Neural progenitor cell (in vitro differentiated cells): ENCODE results near the gene OPTC. TPM values are rescaled to one million over a fixed set of nuclear protein-coding genes. Genes with fewer than 3 reads are reported as not detected.

ENCODE experiments used
- DNase-seq: peaks from one replicate; pipeline ENCODE4 v3.0.0-alpha.2; 2016; ENCODE audit warnings: low spot score
- H2AFZ ChIP-seq: fragments of 200-600 bp; sonication (generic); replicated peaks from 2 replicates; pipeline ENCODE4 v1.6.1; 2016; ENCODE audit warnings: antibody characterized with exemption
- H3F3A ChIP-seq: fragments of 200-600 bp; sonication (generic); 2 replicates; pipeline ENCODE4 v1.6.1; 2016; ENCODE audit warnings: antibody characterized with exemption, low read depth
- H3K27ac ChIP-seq: fragments of 200-600 bp; sonication (generic); 2 replicates; pipeline ENCODE4 v1.5.1; 2016; ENCODE audit warnings: mild to moderate bottlenecking
- H3K27me3 ChIP-seq: fragments of 200-600 bp; sonication (generic); 2 replicates; pipeline ENCODE4 v1.6.1; 2016; ENCODE audit warnings: mild to moderate bottlenecking, moderate library complexity
- H3K36me3 ChIP-seq: fragments of 200-600 bp; sonication (generic); 2 replicates; pipeline ENCODE4 v1.5.1; 2016
- H3K4me1 ChIP-seq: fragments of 200-600 bp; sonication (generic); 2 replicates; pipeline ENCODE4 v1.6.1; 2016; ENCODE audit warnings: mixed run types
- H3K4me2 ChIP-seq: fragments of 200-600 bp; sonication (generic); 2 replicates; pipeline ENCODE4 v1.6.1; 2016
- H3K4me3 ChIP-seq: fragments of 200-600 bp; sonication (generic); 2 replicates; pipeline ENCODE4 v1.5.1; 2016
- H3K79me2 ChIP-seq: fragments of 200-600 bp; sonication (generic); 2 replicates; pipeline ENCODE4 v1.6.1; 2016; ENCODE audit warnings: low read depth
- H3K9ac ChIP-seq: fragments of 200-600 bp; sonication (generic); 2 replicates; pipeline ENCODE4 v1.6.1; 2016
- H3K9me3 ChIP-seq: fragments of 200-600 bp; sonication (generic); 2 replicates; pipeline ENCODE4 v1.5.1; 2016; ENCODE audit warnings: low read depth
- H4K20me1 ChIP-seq: fragments of 200-600 bp; sonication (generic); 2 replicates; pipeline ENCODE4 v1.6.1; 2016; ENCODE audit warnings: low read depth
- H3K27ac Mint-ChIP-seq: 3 replicates; pipeline ENCODE4 v1.8.0; 2021; ENCODE audit warnings: mixed read lengths
- H3K27me3 Mint-ChIP-seq: 2 replicates; pipeline ENCODE4 v1.8.0; 2022; ENCODE audit warnings: low read depth, mild to moderate bottlenecking, inconsistent platforms, moderate library complexity, mixed read lengths; ENCODE audit not compliant: insufficient read depth
- H3K36me3 Mint-ChIP-seq: 3 replicates; pipeline ENCODE4 v1.8.0; 2021; ENCODE audit warnings: mixed read lengths
- H3K4me1 Mint-ChIP-seq: 3 replicates; pipeline ENCODE4 v1.8.0; 2021; ENCODE audit warnings: mixed read lengths
- H3K4me3 Mint-ChIP-seq: 3 replicates; pipeline ENCODE4 v1.8.0; 2021; ENCODE audit warnings: mild to moderate bottlenecking, moderate library complexity, mixed read lengths
- H3K9me3 Mint-ChIP-seq: 3 replicates; pipeline ENCODE4 v1.8.0; 2020; ENCODE audit warnings: mixed read lengths
- CTCF ChIP-seq: fragments of 200-600 bp; sonication (generic); IDR thresholded peaks from 2 replicates; pipeline ENCODE4 v1.5.1; 2017; ENCODE audit warnings: antibody characterized with exemption, mild to moderate bottlenecking
- EZH2 ChIP-seq: fragments of 200-600 bp; sonication (generic); IDR thresholded peaks from 2 replicates; pipeline ENCODE4 v1.6.1; 2017; ENCODE audit warnings: antibody characterized with exemption, mild to moderate bottlenecking, moderate library complexity
- EZH2phosphoT487 ChIP-seq: fragments of 200-600 bp; sonication (generic); IDR thresholded peaks from 2 replicates; pipeline ENCODE4 v1.6.1; 2017; ENCODE audit warnings: antibody characterized with exemption
- total RNA-seq: library from RNA; depleted of rRNA; stranded (reverse); fragments of >200 nt; gene quantifications from 2 replicates; pipeline ENCODE4 v1.2.3, GENCODE V29; 2015; ENCODE audit warnings: low replicate concordance

The OPTC gene
- total RNA-seq, 1 donor from 2014 or later = not detected

GRCh38 chr1:203521812-203522211, 27.9 kb downstream of the OPTC start:
- Histone ChIP-seq H3K9ac (no peak overlapping the region), H3K27ac (no peak overlapping the region), H3F3A (peaks cover 12% of the 10 kb centered on the region), H3K79me2 (no peaks in the 10 kb centered on the region), H3K4me3 (no peak overlapping the region), H3K27me3 (no peaks in the 10 kb centered on the region), H2AFZ (no peak overlapping the region), H3K9me3 (no peaks in the 10 kb centered on the region), H3K36me3 (no peaks in the 10 kb centered on the region), H4K20me1 (no peaks in the 10 kb centered on the region), H3K4me1 (peaks cover 49% of the 10 kb centered on the region), H3K4me2 (peak overlapping the region; percentile 58)
- Mint-ChIP-seq H3K4me3 (peak overlapping the region; percentile 19), H3K4me1 (peaks cover 82% of the 10 kb centered on the region), H3K9me3 (no peaks in the 10 kb centered on the region), H3K36me3 (no peaks in the 10 kb centered on the region), H3K27me3 (peaks cover 19% of the 10 kb centered on the region), H3K27ac (peak overlapping the region; percentile 70)
- DNase-seq = no peak
- TF ChIP-seq EZH2phosphoT487 = no peak
- no peak for TF ChIP-seq CTCF
- no peak for TF ChIP-seq EZH2

- Histone ChIP-seq H3K9me3 (no peaks in the 10 kb centered on the region), H4K20me1 (no peaks in the 10 kb centered on the region), H3K27ac (no peak overlapping the region), H3K79me2 (no peaks in the 10 kb centered on the region), H3F3A (peaks cover 12% of the 10 kb centered on the region), H3K36me3 (no peaks in the 10 kb centered on the region), H2AFZ (no peak overlapping the region), H3K4me3 (no peak overlapping the region), H3K9ac (no peak overlapping the region), H3K4me2 (peak overlapping the region; percentile 58), H3K4me1 (peaks cover 49% of the 10 kb centered on the region), H3K27me3 (no peaks in the 10 kb centered on the region)
- TF ChIP-seq CTCF (no peak), EZH2 (no peak), EZH2phosphoT487 (no peak)
- Mint-ChIP-seq H3K27me3 (peaks cover 21% of the 10 kb centered on the region), H3K9me3 (no peaks in the 10 kb centered on the region), H3K4me3 (peak overlapping the region; percentile 37), H3K27ac (peak overlapping the region; percentile 70), H3K4me1 (peaks cover 82% of the 10 kb centered on the region), H3K36me3 (no peaks in the 10 kb centered on the region)
- DNase-seq = peak; percentile 79
These were observed 28.3 kb downstream of the OPTC start for GRCh38 chr1:203522237-203522636.

GRCh38 chr1:203523667-203524066, 29.7 kb downstream of the OPTC start:
- no peak overlapping the region for H3K4me3 Mint-ChIP-seq
- H3K36me3 ChIP-seq = no peaks in the 10 kb centered on the region
- no peak overlapping the region for H3K27ac ChIP-seq
- H3K9ac ChIP-seq = no peak overlapping the region
- no peaks in the 10 kb centered on the region for H3K27me3 ChIP-seq
- no peaks in the 10 kb centered on the region for H3K9me3 Mint-ChIP-seq
- no peaks in the 10 kb centered on the region for H4K20me1 ChIP-seq
- H3F3A ChIP-seq = peaks cover 12% of the 10 kb centered on the region
- H3K4me3 ChIP-seq = no peak overlapping the region
- peaks cover 17% of the 10 kb centered on the region for H3K27me3 Mint-ChIP-seq
- TF ChIP-seq CTCF (no peak), EZH2 (no peak), EZH2phosphoT487 (no peak)
- H3K79me2 ChIP-seq = no peaks in the 10 kb centered on the region
- peaks cover 49% of the 10 kb centered on the region for H3K4me1 ChIP-seq
- no peak overlapping the region for H3K4me2 ChIP-seq
- H3K9me3 ChIP-seq = no peaks in the 10 kb centered on the region
- no peak for DNase-seq
- peaks cover 79% of the 10 kb centered on the region for H3K4me1 Mint-ChIP-seq
- H3K36me3 Mint-ChIP-seq = no peaks in the 10 kb centered on the region
- H2AFZ ChIP-seq = no peak overlapping the region
- no peak overlapping the region for H3K27ac Mint-ChIP-seq
